Vagina (tissue), 2 donors: ENCODE data around the gene ZNF784.

Experiments used
- POLR2A ChIP-seq, 2 donors: fragments of 450-650 bp; IDR thresholded peaks; one replicate each; pipeline ENCODE4 v1.6.1; 2017; ENCODE audit warnings: antibody characterized with exemption in 2 of 2, mild to moderate bottlenecking in 2 of 2, moderate library complexity in 2 of 2
- POLR2AphosphoS5 ChIP-seq, 2 donors: sonication (generic); formaldehyde crosslinking; IDR thresholded peaks; one replicate each; pipeline ENCODE4 v1.9.0; 2017; ENCODE audit warnings: antibody characterized with exemption in 2 of 2, mild to moderate bottlenecking in 2 of 2, low read depth in 1 of 2; ENCODE audit not compliant: insufficient read depth in 1 of 2
- TF ChIP-seq, protein P1 (sequence below), 3 experiments: fragments of 450-650 bp in 2 of 3; fragments of 200-600 bp in 1 of 3; sonication (generic) in 1 of 3; IDR thresholded peaks; one replicate each; pipeline ENCODE4 v1.5.1; 2017 to 2019; ENCODE audit warnings: antibody characterized with exemption in 3 of 3, mild to moderate bottlenecking in 2 of 3, moderate library complexity in 2 of 3

DNA sequence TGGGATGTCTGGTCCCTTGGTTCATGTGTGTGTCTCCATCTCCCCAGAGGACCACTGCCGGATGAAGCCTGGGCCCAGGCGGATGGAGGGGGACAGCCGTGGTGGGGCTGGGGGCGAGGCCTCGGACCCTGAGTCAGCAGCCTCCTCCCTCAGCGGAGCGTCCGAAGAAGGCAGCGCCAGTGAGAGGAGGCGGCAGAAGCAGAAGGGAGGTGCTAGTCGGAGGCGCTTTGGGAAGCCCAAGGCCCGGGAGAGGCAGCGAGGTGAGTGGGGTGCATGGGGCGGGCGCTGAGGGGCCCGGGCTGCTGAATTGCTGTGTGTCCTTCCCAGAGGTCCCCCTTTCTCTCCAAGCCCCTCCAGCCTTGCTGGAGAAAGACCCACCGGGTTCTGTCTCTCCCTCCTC, 26.9 kb upstream of the ZNF784 start:
- TF ChIP-seq, protein P1, sequence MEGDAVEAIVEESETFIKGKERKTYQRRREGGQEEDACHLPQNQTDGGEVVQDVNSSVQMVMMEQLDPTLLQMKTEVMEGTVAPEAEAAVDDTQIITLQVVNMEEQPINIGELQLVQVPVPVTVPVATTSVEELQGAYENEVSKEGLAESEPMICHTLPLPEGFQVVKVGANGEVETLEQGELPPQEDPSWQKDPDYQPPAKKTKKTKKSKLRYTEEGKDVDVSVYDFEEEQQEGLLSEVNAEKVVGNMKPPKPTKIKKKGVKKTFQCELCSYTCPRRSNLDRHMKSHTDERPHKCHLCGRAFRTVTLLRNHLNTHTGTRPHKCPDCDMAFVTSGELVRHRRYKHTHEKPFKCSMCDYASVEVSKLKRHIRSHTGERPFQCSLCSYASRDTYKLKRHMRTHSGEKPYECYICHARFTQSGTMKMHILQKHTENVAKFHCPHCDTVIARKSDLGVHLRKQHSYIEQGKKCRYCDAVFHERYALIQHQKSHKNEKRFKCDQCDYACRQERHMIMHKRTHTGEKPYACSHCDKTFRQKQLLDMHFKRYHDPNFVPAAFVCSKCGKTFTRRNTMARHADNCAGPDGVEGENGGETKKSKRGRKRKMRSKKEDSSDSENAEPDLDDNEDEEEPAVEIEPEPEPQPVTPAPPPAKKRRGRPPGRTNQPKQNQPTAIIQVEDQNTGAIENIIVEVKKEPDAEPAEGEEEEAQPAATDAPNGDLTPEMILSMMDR (IDR thresholded peaks at IDR 0.05) = no peak
- TF ChIP-seq POLR2AphosphoS5 (IDR thresholded peaks at IDR 0.05; ENCODE audit: insufficient read depth in 1 of 2, low read depth in 1 of 2) (no peak), POLR2A (IDR thresholded peaks at IDR 0.05) (no peak)
